ENCODE results near the gene VAMP2. TPM values are rescaled to one million over a fixed set of nuclear protein-coding genes. Genes with fewer than 3 reads are reported as not detected.

VAMP2 gene
- total and polyA plus RNA-seq, 9 of the 15 experiments (the other 6 are each of a cell fraction or from before 2014, with no cell fraction given) = 2.3 to 31.8 (median 6.0) TPM

GRCh38 chr17:8138672-8139371 is 23.9 kb downstream of the VAMP2 start (continued):
- TF ChIP-seq ZMIZ1 (IDR thresholded peaks at IDR 0.05; ENCODE audit: low read depth in 2 of 2, low read length in 2 of 2) (no peak), CHAMP1 (IDR thresholded peaks at IDR 0.05) (no peak), NCOA1 (IDR thresholded peaks at IDR 0.05; ENCODE audit: low read depth) (no peak), NFATC3 (IDR thresholded peaks at IDR 0.05) (no peak), DNMT1 (IDR thresholded peaks at IDR 0.05) (no peak), ETV1 (tag; conservative IDR thresholded peaks at IDR 0.05; ENCODE audit: low read depth) (no peak), JUN (IDR thresholded peaks at IDR 0.05; ENCODE audit: borderline replicate concordance, low read depth, low read length) (peak; percentile 47; the same call in 1 of the 2 replicates), JUN (CRISPR knock-in tag; IDR thresholded peaks at IDR 0.05; ENCODE audit: borderline replicate concordance) (no peak), BCLAF1 (IDR thresholded peaks at IDR 0.05; ENCODE audit: borderline replicate concordance in 1 of 2, control insufficient read depth in 1 of 2, low read depth in 2 of 2, low read length in 1 of 2) (peak in 1 of 2 experiments; percentile 44; a peak in 1 of 4 replicates), ZNF239 (CRISPR knock-in tag; IDR thresholded peaks at IDR 0.05) (no peak), DACH1 (IDR thresholded peaks at IDR 0.05; ENCODE audit: partially characterized antibody) (no peak), CEBPB (tag; IDR thresholded peaks at IDR 0.05) (no peak), TFE3 (CRISPR knock-in tag; IDR thresholded peaks at IDR 0.05) (no peak), ZNF12 (CRISPR knock-in tag; IDR thresholded peaks at IDR 0.05) (no peak), EGR1 (conservative IDR thresholded peaks at IDR 0.05) (peak; percentile 40; the same call in 1 of the 2 replicates), ZNF263 (CRISPR knock-in tag; IDR thresholded peaks at IDR 0.05; ENCODE audit: borderline replicate concordance) (no peak)
